ENCODE results near the gene KCNQ1.

- no peak for TF ChIP-seq CTCF (IDR thresholded peaks at IDR 0.05)
- TF ChIP-seq EP300 (IDR thresholded peaks at IDR 0.05): no peak
These were observed 7.1 kb downstream of the KCNQ1 start for GRCh38 chr11:2451916-2452315.
